Mesothelial cell of epicardium (in vitro differentiated cells): ENCODE data around the gene SMIM22. TPM values are rescaled to one million over a fixed set of nuclear protein-coding genes. Genes with fewer than 3 reads are reported as not detected.

Experiments
- DNase-seq, 2 experiments: peaks; one replicate each; pipeline ENCODE4 v3.0.0; 2021; ENCODE audit warnings: low spot score in 2 of 2; ENCODE audit not compliant: unreplicated experiment in 2 of 2
- H3K27ac Mint-ChIP-seq: 2 replicates; pipeline ENCODE4 v1.8.0; 2021; ENCODE audit warnings: mixed read lengths
- H3K27me3 Mint-ChIP-seq: 2 replicates; pipeline ENCODE4 v1.8.0; 2021; ENCODE audit warnings: low read depth, mixed read lengths
- H3K36me3 Mint-ChIP-seq: 2 replicates; pipeline ENCODE4 v1.8.0; 2021; ENCODE audit warnings: mixed read lengths
- H3K4me1 Mint-ChIP-seq: 2 replicates; pipeline ENCODE4 v1.8.0; 2021; ENCODE audit warnings: mixed read lengths
- H3K4me3 Mint-ChIP-seq: 2 replicates; pipeline ENCODE4 v1.8.0; 2021; ENCODE audit warnings: mild to moderate bottlenecking, moderate library complexity, mixed read lengths
- H3K9me3 Mint-ChIP-seq: 2 replicates; pipeline ENCODE4 v1.8.0; 2021; ENCODE audit warnings: mixed read lengths
- total RNA-seq: library from RNA; stranded (reverse); gene quantifications from 3 replicates; pipeline ENCODE4 v1.2.1, GENCODE V29; 2021
- TF ChIP-seq, protein P1 (sequence below): fragments of 200-600 bp; sonication (generic); IDR thresholded peaks from one replicate; pipeline ENCODE4 v1.5.0; 2021; ENCODE audit warnings: antibody characterized with exemption; ENCODE audit not compliant: unreplicated experiment

SMIM22 gene
- total RNA-seq, 1 donor from 2014 or later, result not detected

DNA sequence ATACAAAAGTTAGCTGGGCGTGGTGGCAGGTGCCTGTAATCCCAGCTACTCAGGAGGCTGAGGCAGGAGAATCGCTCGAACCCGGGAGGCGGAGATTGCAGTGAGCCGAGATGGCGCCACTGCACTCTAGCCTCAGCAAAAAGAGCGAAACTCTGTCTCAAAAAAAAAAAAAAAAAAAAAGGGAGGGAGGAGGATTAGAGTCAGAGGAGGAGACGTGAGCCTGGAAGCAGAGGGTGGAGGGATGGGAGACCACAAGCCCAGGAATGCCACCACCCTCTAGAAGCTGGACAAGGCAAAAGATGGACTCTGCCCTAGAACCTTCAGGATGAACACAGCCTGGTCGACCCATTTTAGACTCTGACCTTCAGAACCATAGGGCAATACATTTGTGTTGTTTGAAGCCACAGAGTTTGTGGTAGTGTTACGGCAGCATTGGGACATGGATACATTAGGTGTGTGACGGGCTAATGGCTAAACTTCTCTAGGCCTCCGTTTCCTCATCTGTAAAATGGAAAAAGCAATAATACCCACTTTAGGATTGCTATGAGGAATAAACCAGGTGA lies 2.1 kb upstream of the SMIM22 start:
- no peaks in the 10 kb centered on the region for H3K27me3 Mint-ChIP-seq
- no peak for DNase-seq
- peaks cover 9% of the 10 kb centered on the region for H3K4me1 Mint-ChIP-seq
- no peak overlapping the region for H3K4me3 Mint-ChIP-seq
- H3K9me3 Mint-ChIP-seq, result no peaks in the 10 kb centered on the region
- no peak overlapping the region for H3K27ac Mint-ChIP-seq
- TF ChIP-seq, protein P1, sequence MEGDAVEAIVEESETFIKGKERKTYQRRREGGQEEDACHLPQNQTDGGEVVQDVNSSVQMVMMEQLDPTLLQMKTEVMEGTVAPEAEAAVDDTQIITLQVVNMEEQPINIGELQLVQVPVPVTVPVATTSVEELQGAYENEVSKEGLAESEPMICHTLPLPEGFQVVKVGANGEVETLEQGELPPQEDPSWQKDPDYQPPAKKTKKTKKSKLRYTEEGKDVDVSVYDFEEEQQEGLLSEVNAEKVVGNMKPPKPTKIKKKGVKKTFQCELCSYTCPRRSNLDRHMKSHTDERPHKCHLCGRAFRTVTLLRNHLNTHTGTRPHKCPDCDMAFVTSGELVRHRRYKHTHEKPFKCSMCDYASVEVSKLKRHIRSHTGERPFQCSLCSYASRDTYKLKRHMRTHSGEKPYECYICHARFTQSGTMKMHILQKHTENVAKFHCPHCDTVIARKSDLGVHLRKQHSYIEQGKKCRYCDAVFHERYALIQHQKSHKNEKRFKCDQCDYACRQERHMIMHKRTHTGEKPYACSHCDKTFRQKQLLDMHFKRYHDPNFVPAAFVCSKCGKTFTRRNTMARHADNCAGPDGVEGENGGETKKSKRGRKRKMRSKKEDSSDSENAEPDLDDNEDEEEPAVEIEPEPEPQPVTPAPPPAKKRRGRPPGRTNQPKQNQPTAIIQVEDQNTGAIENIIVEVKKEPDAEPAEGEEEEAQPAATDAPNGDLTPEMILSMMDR, result no peak
- peaks cover 4% of the 10 kb centered on the region for H3K36me3 Mint-ChIP-seq

DNA sequence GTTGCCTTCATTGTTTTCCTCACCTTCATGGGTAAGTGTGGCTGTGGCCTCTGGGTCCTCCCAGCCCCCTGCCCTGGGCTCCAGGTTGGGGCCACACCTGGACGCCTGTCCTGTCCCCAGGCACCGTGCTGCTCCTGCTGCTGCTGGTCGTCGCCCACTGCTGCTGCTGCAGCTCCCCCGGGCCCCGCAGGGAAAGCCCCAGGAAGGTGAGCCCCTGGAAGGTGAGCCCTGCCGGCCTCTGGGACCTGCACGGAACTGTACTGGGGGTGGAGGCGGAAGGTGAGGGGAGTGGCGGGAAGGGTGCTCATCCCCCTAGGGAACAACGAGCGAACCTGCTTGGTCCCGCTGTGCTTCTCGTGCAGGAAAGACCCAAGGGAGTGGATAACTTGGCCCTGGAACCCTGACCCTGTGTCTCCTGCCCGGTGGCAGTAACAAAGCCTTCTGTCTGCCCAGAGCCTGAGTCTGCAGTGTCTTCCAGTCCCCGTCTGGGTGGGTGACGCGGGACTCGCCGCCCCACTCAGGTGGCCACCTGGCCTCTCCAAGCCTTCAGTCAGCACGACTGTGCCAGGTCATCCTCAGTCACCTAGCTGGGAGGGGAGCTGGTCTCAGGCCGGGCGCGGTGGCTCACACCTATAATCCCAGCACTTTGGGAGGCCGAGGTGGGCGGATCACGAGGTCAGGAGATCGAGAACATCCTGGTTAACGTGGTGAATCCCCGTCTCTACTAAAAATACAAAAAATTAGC lies 831 bp downstream of the SMIM22 start:
- TF ChIP-seq, protein P1, result no peak
- Mint-ChIP-seq H3K27ac (no peak overlapping the region), H3K4me1 (peaks cover 4% of the 10 kb centered on the region), H3K27me3 (no peaks in the 10 kb centered on the region), H3K9me3 (no peaks in the 10 kb centered on the region), H3K36me3 (peaks cover 6% of the 10 kb centered on the region), H3K4me3 (no peak overlapping the region)
- DNase-seq, result no peak

DNA sequence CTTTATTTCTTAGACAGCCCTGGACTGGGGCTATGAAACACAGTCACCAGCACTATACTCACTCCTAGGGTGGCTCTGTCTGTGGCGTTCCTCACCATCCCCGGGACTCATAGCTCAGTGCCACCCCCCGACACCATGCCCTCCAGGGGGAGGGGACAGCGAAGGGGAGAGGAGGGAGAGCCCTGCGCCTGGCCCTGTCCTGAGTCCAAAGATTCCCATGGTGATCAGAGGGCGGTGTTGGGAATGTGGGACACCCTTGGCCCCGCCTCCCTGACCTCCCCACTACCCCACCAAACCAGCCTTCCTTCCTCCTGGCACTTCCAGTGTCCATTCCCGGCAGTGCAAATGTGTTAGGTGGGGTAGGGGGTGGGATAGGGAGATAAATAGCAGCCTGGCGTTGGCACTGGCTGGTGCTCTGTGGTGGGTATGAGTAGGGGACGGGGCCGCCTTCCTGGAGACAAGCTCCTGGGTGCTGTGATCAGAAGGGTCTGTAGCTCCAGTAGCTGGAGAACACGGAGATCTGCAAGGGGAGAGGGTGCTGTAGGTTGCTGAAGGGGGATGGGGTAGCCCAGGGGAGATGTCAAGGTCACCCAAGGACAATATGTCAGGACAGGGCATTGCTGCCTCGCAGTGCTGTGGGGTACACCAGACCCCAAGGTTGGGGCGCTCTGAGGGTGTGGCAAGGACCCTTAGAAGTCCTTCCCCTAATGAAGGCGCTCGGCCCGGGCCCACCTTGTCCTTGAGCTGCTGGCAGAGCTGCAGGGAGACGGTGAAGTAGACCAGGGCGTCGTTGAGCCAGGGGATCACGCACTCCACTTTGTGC lies 2.0 kb downstream of the SMIM22 start:
- no peak overlapping the region for H3K4me3 Mint-ChIP-seq
- no peaks in the 10 kb centered on the region for H3K9me3 Mint-ChIP-seq
- no peaks in the 10 kb centered on the region for H3K27me3 Mint-ChIP-seq
- peaks cover 10% of the 10 kb centered on the region for H3K4me1 Mint-ChIP-seq
- H3K36me3 Mint-ChIP-seq, result peaks cover 6% of the 10 kb centered on the region
- TF ChIP-seq, protein P1, result no peak
- DNase-seq, result no peak
- no peak overlapping the region for H3K27ac Mint-ChIP-seq

DNA sequence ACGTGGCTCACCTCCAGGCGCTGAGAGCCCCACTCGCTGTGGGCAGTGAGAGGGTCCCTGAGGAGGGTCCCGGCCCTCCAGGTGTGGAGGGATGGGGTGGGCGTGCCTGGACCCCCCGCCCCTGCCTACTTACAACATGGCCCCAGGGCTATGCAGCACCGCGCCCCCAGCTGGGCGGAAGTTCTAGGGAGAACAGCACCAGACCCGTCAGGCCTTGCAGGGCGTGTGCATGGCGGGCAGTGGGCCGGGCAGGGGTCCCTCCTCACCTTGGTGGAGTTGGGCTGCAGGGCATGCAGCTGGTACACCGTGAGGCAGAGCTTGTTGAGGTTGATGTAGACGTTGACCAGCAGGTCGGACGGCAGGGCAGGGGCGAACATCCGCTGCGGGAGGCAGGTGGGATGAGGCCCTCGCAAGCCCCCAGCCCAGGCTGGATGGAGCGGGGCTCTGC lies 2.7 kb downstream of the SMIM22 start:
- TF ChIP-seq, protein P1, result no peak
- peaks cover 6% of the 10 kb centered on the region for H3K36me3 Mint-ChIP-seq
- no peak for DNase-seq
- H3K27me3 Mint-ChIP-seq, result no peaks in the 10 kb centered on the region
- H3K4me3 Mint-ChIP-seq, result no peak overlapping the region
- H3K9me3 Mint-ChIP-seq, result no peaks in the 10 kb centered on the region
- H3K27ac Mint-ChIP-seq, result no peak overlapping the region
- H3K4me1 Mint-ChIP-seq, result peaks cover 10% of the 10 kb centered on the region

DNA sequence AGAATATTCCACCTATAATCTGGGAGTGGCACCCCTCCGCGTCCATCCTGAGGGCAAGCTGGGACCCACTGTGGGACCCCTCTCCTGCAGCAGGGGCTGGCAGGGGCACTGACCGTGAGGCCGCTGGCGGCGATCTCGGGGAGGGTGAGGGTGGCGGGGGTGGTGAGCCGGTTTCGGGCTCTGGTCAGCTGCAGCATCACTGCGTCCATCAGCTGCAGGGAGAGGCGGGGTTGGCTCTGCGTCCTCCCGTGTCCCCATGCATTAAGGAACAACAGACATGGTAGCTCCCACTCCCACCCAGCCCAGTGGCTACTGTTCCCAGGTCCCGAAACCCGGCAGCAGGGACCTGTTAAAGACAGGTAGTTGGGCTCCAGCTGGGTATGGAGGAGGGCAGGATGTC lies 3.3 kb downstream of the SMIM22 start:
- Mint-ChIP-seq H3K9me3 (no peaks in the 10 kb centered on the region), H3K4me3 (no peak overlapping the region), H3K36me3 (peaks cover 6% of the 10 kb centered on the region), H3K27ac (no peak overlapping the region), H3K27me3 (no peaks in the 10 kb centered on the region), H3K4me1 (peaks cover 16% of the 10 kb centered on the region)
- TF ChIP-seq, protein P1, result no peak
- DNase-seq, result no peak
